Prostate gland (tissue), 2 donors: ENCODE data around the gene SBF2.
A peak's percentile ranks its signal among the peaks of the same experiment; 100 is the strongest.

Experiments
- POLR2A ChIP-seq: fragments of 450-650 bp; IDR thresholded peaks from one replicate; pipeline ENCODE4 v1.6.1; 2016; ENCODE audit warnings: antibody characterized with exemption, mild to moderate bottlenecking
- POLR2AphosphoS5 ChIP-seq: sonication (generic); formaldehyde crosslinking; IDR thresholded peaks from one replicate; pipeline ENCODE4 v1.6.1; 2017; ENCODE audit warnings: antibody characterized with exemption
- TF ChIP-seq, protein P1 (sequence below), 4 experiments: fragments of 200-600 bp in 2 of 4; fragments of 450-650 bp in 2 of 4; sonication (generic) in 2 of 4; IDR thresholded peaks; 1 replicate in 3 of 4; 2 replicates in 1 of 4; pipeline ENCODE4 v1.5.1; 2016 to 2019; ENCODE audit warnings: antibody characterized with exemption in 4 of 4, mild to moderate bottlenecking in 2 of 4, moderate library complexity in 2 of 4

DNA sequence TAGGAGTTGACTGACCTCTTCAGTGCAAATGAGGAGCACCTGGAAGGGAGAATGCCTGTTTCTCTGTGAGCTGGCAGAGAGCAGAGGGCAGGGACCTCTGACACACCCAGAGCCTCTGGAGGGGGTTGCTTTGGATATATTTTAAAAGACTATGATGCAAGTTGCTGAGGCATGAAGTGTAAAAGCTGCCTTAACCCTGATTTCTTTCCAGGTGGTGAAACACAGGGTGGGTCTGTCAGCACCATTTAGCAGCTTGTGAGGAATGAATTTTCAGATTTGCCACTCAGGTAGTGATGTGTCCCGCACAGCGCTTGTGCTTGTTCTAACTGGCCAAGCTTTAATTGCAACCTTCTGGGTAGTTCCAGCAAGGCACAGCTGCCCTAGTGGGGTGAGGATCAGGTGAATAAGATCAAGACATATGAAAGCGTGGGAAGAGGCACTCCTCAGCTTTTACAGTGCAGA is 540.0 kb downstream of the SBF2 start:
- TF ChIP-seq POLR2A, result no peak
- TF ChIP-seq, protein P1, sequence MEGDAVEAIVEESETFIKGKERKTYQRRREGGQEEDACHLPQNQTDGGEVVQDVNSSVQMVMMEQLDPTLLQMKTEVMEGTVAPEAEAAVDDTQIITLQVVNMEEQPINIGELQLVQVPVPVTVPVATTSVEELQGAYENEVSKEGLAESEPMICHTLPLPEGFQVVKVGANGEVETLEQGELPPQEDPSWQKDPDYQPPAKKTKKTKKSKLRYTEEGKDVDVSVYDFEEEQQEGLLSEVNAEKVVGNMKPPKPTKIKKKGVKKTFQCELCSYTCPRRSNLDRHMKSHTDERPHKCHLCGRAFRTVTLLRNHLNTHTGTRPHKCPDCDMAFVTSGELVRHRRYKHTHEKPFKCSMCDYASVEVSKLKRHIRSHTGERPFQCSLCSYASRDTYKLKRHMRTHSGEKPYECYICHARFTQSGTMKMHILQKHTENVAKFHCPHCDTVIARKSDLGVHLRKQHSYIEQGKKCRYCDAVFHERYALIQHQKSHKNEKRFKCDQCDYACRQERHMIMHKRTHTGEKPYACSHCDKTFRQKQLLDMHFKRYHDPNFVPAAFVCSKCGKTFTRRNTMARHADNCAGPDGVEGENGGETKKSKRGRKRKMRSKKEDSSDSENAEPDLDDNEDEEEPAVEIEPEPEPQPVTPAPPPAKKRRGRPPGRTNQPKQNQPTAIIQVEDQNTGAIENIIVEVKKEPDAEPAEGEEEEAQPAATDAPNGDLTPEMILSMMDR (IDR thresholded peaks at IDR 0.05), result no peak
- TF ChIP-seq POLR2AphosphoS5, result peak; percentile 10
